ELR (cell line): Measurements from ENCODE around the gene PCDHA1.
"Not testable (repeated sequence)": the region's sequence is repeated elsewhere in the genome, so short reads cannot be mapped to it uniquely, and the experiment has no call there.

Experiments
- DNase-seq: peaks from one replicate; pipeline ENCODE4 v3.0.0-alpha.2; 2015; ENCODE audit warnings: low read depth

Gene PCDHA1

GRCh38 chr5:140785905-140786686, at the start of gene PCDHA1:
PCDHA1 (plus strand) TSS chr5:140786140.
- peak; percentile 14 for DNase-seq

GRCh38 chr5:140737486-140737885, 48.5 kb upstream of the PCDHA1 start:
- DNase-seq, result no peak

GRCh38 chr5:140741967-140742366, 44.0 kb upstream of the PCDHA1 start:
- DNase-seq, result no peak

- DNase-seq, result no peak
Observed at GRCh38 chr5:140753561-140753960, 32.4 kb upstream of the PCDHA1 start.

- peak; percentile 0 for DNase-seq
Observed at GRCh38 chr5:140764177-140764973, 21.6 kb upstream of the PCDHA1 start.

- no peak for DNase-seq
Observed at GRCh38 chr5:140767444-140767843, 18.5 kb upstream of the PCDHA1 start.

GRCh38 chr5:140780512-140780911, 5.4 kb upstream of the PCDHA1 start:
- no peak for DNase-seq

GRCh38 chr5:140787422-140787821, 1.5 kb downstream of the PCDHA1 start:
- DNase-seq, result not testable (repeated sequence)

- DNase-seq, result not testable (repeated sequence)
Observed at GRCh38 chr5:140787849-140788504, 2.0 kb downstream of the PCDHA1 start.

- no peak for DNase-seq
Observed at GRCh38 chr5:140791089-140791488, 5.1 kb downstream of the PCDHA1 start.

GRCh38 chr5:140794595-140795258, 8.8 kb downstream of the PCDHA1 start, which contains the start of gene PCDHA2:
PCDHA2 (plus strand) TSS chr5:140794852.
- peak; percentile 8 for DNase-seq

- peak; percentile 18 for DNase-seq
Observed at GRCh38 chr5:140795259-140795641, 9.3 kb downstream of the PCDHA1 start.

GRCh38 chr5:140796072-140796717, 10.3 kb downstream of the PCDHA1 start:
- not testable (repeated sequence) for DNase-seq

GRCh38 chr5:140796718-140797095, 10.8 kb downstream of the PCDHA1 start:
- DNase-seq, result no peak

GRCh38 chr5:140800816-140801493, 15.0 kb downstream of the PCDHA1 start, which contains the start of gene PCDHA3:
PCDHA3 (plus strand) TSS chr5:140801057.
- DNase-seq, result peak; percentile 6

- DNase-seq, result no peak
Observed at GRCh38 chr5:140801494-140801841, 15.5 kb downstream of the PCDHA1 start.

- DNase-seq, result not testable (repeated sequence)
Observed at GRCh38 chr5:140802381-140802780, 16.4 kb downstream of the PCDHA1 start.

GRCh38 chr5:140802781-140803271, 16.9 kb downstream of the PCDHA1 start:
- DNase-seq, result no peak

GRCh38 chr5:140806834-140807775, 21.2 kb downstream of the PCDHA1 start, which contains the start of gene PCDHA4:
PCDHA4 (plus strand) TSS chr5:140807068.
- peak; percentile 14 for DNase-seq
